H1 (cell line): ENCODE measurements around the gene PARD3. TPM values are rescaled to one million over a fixed set of nuclear protein-coding genes. Genes with fewer than 3 reads are reported as not detected.

Source experiments
- CTCF ChIA-PET: fragments of 300-600 bp; sonication (Branson Sonifier 250); formaldehyde crosslinking; loops from one replicate; lab custom pipeline; 2021; ENCODE audit not compliant: partially characterized antibody; lab: Charles Lee
- POLR2A ChIA-PET: fragments of 300-600 bp; sonication (Branson Sonifier 250); formaldehyde crosslinking; loops from one replicate; lab custom pipeline; 2021; ENCODE audit warnings: inconsistent platforms; ENCODE audit not compliant: partially characterized antibody; lab: Charles Lee
- DNase-seq, 2 experiments: peaks; one replicate each; pipeline versions ENCODE4 v3.0.0 to v3.0.0-alpha.2; 2010 to 2022; ENCODE audit warnings: low spot score in 2 of 2, low read depth in 1 of 2, mixed read lengths in 1 of 2
- FAIRE-seq: peaks from 2 replicates; lab custom pipeline; 2011; peaks lifted over from hg19 to GRCh38; lab: Jason Lieb, UNC
- H2AFZ ChIP-seq: 2 replicates; pipeline ENCODE4 v1.8.1; 2012; ENCODE audit warnings: low read length, inconsistent platforms
- H2AK5ac ChIP-seq: 2 replicates; pipeline ENCODE4 v1.6.1; 2013; ENCODE audit warnings: low read depth, low read length
- H2BK120ac ChIP-seq: replicated peaks from 2 replicates; pipeline ENCODE3; 2013; ENCODE audit warnings: low read depth, low read length, inconsistent platforms
- H2BK12ac ChIP-seq: 2 replicates; pipeline ENCODE4 v1.6.1; 2013; ENCODE audit warnings: low read depth, low read length
- H2BK15ac ChIP-seq: 2 replicates; pipeline ENCODE4 v1.6.1; 2013; ENCODE audit warnings: low read length
- H2BK20ac ChIP-seq: 2 replicates; pipeline ENCODE4 v1.6.1; 2013; ENCODE audit warnings: low read length
- H2BK5ac ChIP-seq: 2 replicates; pipeline ENCODE4 v1.6.1; 2013; ENCODE audit warnings: low read depth, low read length
- H3K14ac ChIP-seq: 2 replicates; pipeline ENCODE4 v1.6.1; 2013; ENCODE audit warnings: inconsistent platforms; ENCODE audit not compliant: insufficient read length
- H3K18ac ChIP-seq: 2 replicates; pipeline ENCODE4 v1.6.1; 2013; ENCODE audit warnings: low read length; ENCODE audit errors: extremely low read depth
- H3K23ac ChIP-seq: 2 replicates; pipeline ENCODE4 v1.6.1; 2013; ENCODE audit warnings: inconsistent platforms; ENCODE audit not compliant: insufficient read length
- H3K23me2 ChIP-seq: 2 replicates; pipeline ENCODE4 v1.6.1; 2013; ENCODE audit warnings: low read depth, low read length
- H3K27ac ChIP-seq: 2 replicates; pipeline ENCODE4 v1.6.1; 2011; ENCODE audit warnings: low read depth, low read length, inconsistent platforms
- H3K27me3 ChIP-seq, 4 experiments: replicated peaks in 1 of 4; 1 replicate in 1 of 4; 2 replicates in 3 of 4; pipeline versions ENCODE4 v1.6.1 to v1.8.1; 2011 to 2013; ENCODE audit warnings: low read length in 3 of 4, mild to moderate bottlenecking in 3 of 4, inconsistent platforms in 2 of 4, mixed read lengths in 2 of 4, moderate library complexity in 1 of 4; ENCODE audit not compliant: control insufficient read depth in 3 of 4, insufficient read depth in 3 of 4; ENCODE audit errors: extremely low read depth in 1 of 4
- H3K36me3 ChIP-seq, 4 experiments: 2 replicates each; pipeline versions ENCODE4 v1.6.1 to v1.8.1; 2011 to 2013; ENCODE audit warnings: mild to moderate bottlenecking in 4 of 4, low read length in 3 of 4, moderate library complexity in 2 of 4, control low read depth in 1 of 4, inconsistent platforms in 1 of 4; ENCODE audit not compliant: insufficient read depth in 4 of 4, control insufficient read depth in 2 of 4
- H3K4ac ChIP-seq: replicated peaks from 2 replicates; pipeline ENCODE3; 2013; ENCODE audit warnings: low read length, low read depth, mixed read lengths, inconsistent platforms; ENCODE audit not compliant: insufficient read length
- H3K4me1 ChIP-seq, 4 experiments: replicated peaks in 1 of 4; 1 replicate in 1 of 4; 2 replicates in 3 of 4; pipeline versions ENCODE4 v1.6.1 to v1.8.1; 2011 to 2013; ENCODE audit warnings: low read length in 3 of 4, inconsistent platforms in 2 of 4, mixed read lengths in 1 of 4; ENCODE audit not compliant: insufficient read depth in 4 of 4, control insufficient read depth in 3 of 4
- H3K4me2 ChIP-seq, 2 experiments: 2 replicates each; pipeline versions ENCODE4 v1.6.1 to v1.8.1; 2011 to 2013; ENCODE audit warnings: low read depth in 2 of 2, low read length in 2 of 2, control low read depth in 1 of 2, inconsistent platforms in 1 of 2, mild to moderate bottlenecking in 1 of 2; ENCODE audit not compliant: insufficient read depth in 1 of 2
- H3K4me3 ChIP-seq, 4 experiments: fragments of 200-600, 300-600 bp in 1 of 4; sonication (generic), shearing (Covaris generic), sonication (Bioruptor Twin) in 1 of 4; 2 replicates each; pipeline versions ENCODE4 v1.5.1 to v1.8.1; 2011 to 2016; ENCODE audit warnings: low read length in 4 of 4, low read depth in 3 of 4, control low read depth in 2 of 4, inconsistent platforms in 2 of 4, mild to moderate bottlenecking in 2 of 4, mixed read lengths in 1 of 4, moderate library complexity in 1 of 4; ENCODE audit not compliant: insufficient read depth in 2 of 4; ENCODE audit errors: extremely low read depth in 1 of 4
- H3K56ac ChIP-seq: replicated peaks from 2 replicates; pipeline ENCODE3; 2013; ENCODE audit warnings: low read depth, mild to moderate bottlenecking, mixed read lengths, low read length, inconsistent platforms; ENCODE audit not compliant: insufficient read length
- H3K79me1 ChIP-seq: 2 replicates; pipeline ENCODE4 v1.6.1; 2013; ENCODE audit warnings: low read depth, low read length, control low read depth
- H3K79me2 ChIP-seq, 2 experiments: 2 replicates each; pipeline versions ENCODE4 v1.6.1 to v1.8.1; 2012 to 2013; ENCODE audit warnings: low read length in 2 of 2, mild to moderate bottlenecking in 2 of 2, inconsistent platforms in 1 of 2; ENCODE audit not compliant: insufficient read depth in 2 of 2, control insufficient read depth in 1 of 2
- H3K9ac ChIP-seq, 4 experiments: replicated peaks in 1 of 4; 1 replicate in 1 of 4; 2 replicates in 3 of 4; pipeline versions ENCODE4 v1.6.1 to v1.8.1; 2011 to 2013; ENCODE audit warnings: low read depth in 3 of 4, low read length in 3 of 4, control low read depth in 2 of 4, mild to moderate bottlenecking in 2 of 4, moderate library complexity in 2 of 4, inconsistent platforms in 1 of 4; ENCODE audit errors: extremely low read depth in 1 of 4
- H3K9me3 ChIP-seq, 2 experiments: 2 replicates each; pipeline versions ENCODE4 v1.6.1 to v1.8.1; 2012 to 2013; ENCODE audit warnings: mild to moderate bottlenecking in 2 of 2, moderate library complexity in 2 of 2, control low read depth in 1 of 2, inconsistent platforms in 1 of 2, low read depth in 1 of 2, low read length in 1 of 2, mixed read lengths in 1 of 2; ENCODE audit not compliant: insufficient read depth in 2 of 2
- H4K20me1 ChIP-seq, 2 experiments: replicated peaks in 1 of 2; 2 replicates each; pipeline versions ENCODE3 to v1.8.1; 2011 to 2013; ENCODE audit warnings: inconsistent platforms in 2 of 2, low read length in 2 of 2, mild to moderate bottlenecking in 1 of 2; ENCODE audit not compliant: insufficient read depth in 2 of 2, control insufficient read depth in 1 of 2
- H4K5ac ChIP-seq: 2 replicates; pipeline ENCODE4 v1.6.1; 2013; ENCODE audit warnings: low read length, low read depth, mixed read lengths, inconsistent platforms; ENCODE audit not compliant: insufficient read length
- H4K8ac ChIP-seq: 2 replicates; pipeline ENCODE4 v1.8.0; 2013; ENCODE audit warnings: mild to moderate bottlenecking, moderate library complexity, low read length, inconsistent platforms; ENCODE audit not compliant: insufficient read depth; ENCODE audit errors: extremely low read depth
- H4K91ac ChIP-seq: replicated peaks from 2 replicates; pipeline ENCODE3; 2013; ENCODE audit warnings: low read length, mixed read lengths, inconsistent platforms; ENCODE audit not compliant: insufficient read length
- BACH1 ChIP-seq: IDR thresholded peaks from 2 replicates; pipeline ENCODE4 v1.6.1; 2012; ENCODE audit warnings: low read length, improper control_type of control experiment
- BCL11A ChIP-seq, 2 experiments: IDR thresholded peaks; one replicate each; pipeline ENCODE4 v1.6.1; 2011; ENCODE audit warnings: low read depth in 2 of 2, low read length in 2 of 2, mild to moderate bottlenecking in 2 of 2
- BRCA1 ChIP-seq: IDR thresholded peaks from 2 replicates; pipeline ENCODE4 v1.6.1; 2012; ENCODE audit warnings: low read depth, low read length, improper control_type of control experiment
- EP300 ChIP-seq, 2 experiments: IDR thresholded peaks; 1 replicate in 1 of 2; 2 replicates in 1 of 2; pipeline ENCODE4 v1.6.1; 2011 to 2012; ENCODE audit warnings: low read depth in 2 of 2, low read length in 2 of 2, mild to moderate bottlenecking in 2 of 2, borderline replicate concordance in 1 of 2, inconsistent platforms in 1 of 2, moderate library complexity in 1 of 2
- GABPA ChIP-seq: IDR thresholded peaks from 2 replicates; pipeline ENCODE4 v1.6.1; 2011; ENCODE audit warnings: mild to moderate bottlenecking, low read length, moderate library complexity, borderline replicate concordance; ENCODE audit not compliant: insufficient read depth
- HDAC6 ChIP-seq: IDR thresholded peaks from one replicate; pipeline ENCODE4 v1.7.1; 2012; ENCODE audit warnings: low read depth, mild to moderate bottlenecking, inconsistent platforms, low read length, moderate library complexity
- KDM1A ChIP-seq: fragments of 200-600, 300-600 bp; sonication (generic); IDR thresholded peaks from 2 replicates; pipeline ENCODE4 v1.7.1; 2016; ENCODE audit warnings: mild to moderate bottlenecking, low read length, borderline replicate concordance
- MAFK ChIP-seq: IDR thresholded peaks from 2 replicates; pipeline ENCODE4 v1.6.1; 2012; ENCODE audit warnings: low read depth, mild to moderate bottlenecking, improper control_type of control experiment, low read length
- RFX5 ChIP-seq: IDR thresholded peaks from 2 replicates; pipeline ENCODE4 v1.6.1; 2011; ENCODE audit warnings: low read depth, low read length, improper control_type of control experiment, borderline replicate concordance
- SIN3A ChIP-seq, 2 experiments: IDR thresholded peaks in 1 of 2; conservative IDR thresholded peaks in 1 of 2; 2 replicates each; pipeline ENCODE4 v1.6.1; 2011 to 2012; ENCODE audit warnings: low read length in 2 of 2, improper control_type of control experiment in 1 of 2, low read depth in 1 of 2, mild to moderate bottlenecking in 1 of 2
- SUZ12 ChIP-seq: fragments of 200-600 bp; sonication (generic); IDR thresholded peaks from 2 replicates; pipeline ENCODE4 v1.6.1; 2012; ENCODE audit warnings: mild to moderate bottlenecking, inconsistent platforms, low read length, moderate library complexity, mixed read lengths
- TAF1 ChIP-seq: IDR thresholded peaks from 2 replicates; pipeline ENCODE4 v1.6.1; 2011; ENCODE audit warnings: mild to moderate bottlenecking, low read depth, low read length
- TAF7 ChIP-seq: optimal IDR thresholded peaks from 2 replicates; pipeline ENCODE3; 2011; ENCODE audit warnings: low read depth, mild to moderate bottlenecking, inconsistent platforms, low read length, moderate library complexity, borderline replicate concordance
- TCF12 ChIP-seq: IDR thresholded peaks from 2 replicates; pipeline ENCODE4 v1.6.1; 2011; ENCODE audit warnings: low read depth, mild to moderate bottlenecking, low read length
- WGBS, 2 experiments: shearing (Covaris generic) in 1 of 2; methylation state at CpG; one replicate each; pipeline versions ENCODE4 v1.1.6 to v1.1.7; 2013 to 2015; ENCODE audit warnings: low lambda C conversion rate in 2 of 2, mixed read lengths in 2 of 2, inconsistent platforms in 1 of 2, low coverage in 1 of 2, missing lambda C conversion rate in 1 of 2; ENCODE audit not compliant: insufficient replicate concordance in 2 of 2, insufficient coverage in 1 of 2, insufficient read length in 1 of 2; ENCODE audit errors: extremely low coverage in 1 of 2, missing lambda C conversion rate in 1 of 2; 5-methylcytosine and 5-hydroxymethylcytosine counted together
- polyA plus RNA-seq, 7 experiments: library from polyadenylated mRNA; depleted of rRNA in 3 of 7; stranded (reverse) in 5 of 7; unstranded in 2 of 7; fragments of >200 nt in 5 of 7; fragments of 200-250 nt in 2 of 7; gene quantifications; 1 replicate in 5 of 7; 2 replicates in 1 of 7; 4 replicates in 1 of 7; pipeline versions ENCODE4 v1.2.1 to v1.2.3, GENCODE V29; 2011 to 2013; ENCODE audit warnings: missing spikeins in 2 of 7, mixed read lengths in 2 of 7
- total RNA-seq: library from RNA; stranded (reverse); fragmentation: NEBNext Ultra II Directional; extraction: Animal tissue kit (Norgen Biotek cat#: 25700); gene quantifications from 2 replicates; pipeline ENCODE4 v1.2.1, GENCODE V29; 2021

The PARD3 gene
- total and polyA plus RNA-seq, 2 of the 8 experiments (the other 6 are each of a cell fraction or from before 2014, with no cell fraction given): 19.7 to 49.1 TPM

GRCh38 chr10:34507217-34507616 lies 307.9 kb downstream of the PARD3 start:
- Histone ChIP-seq H3K79me2 (peaks cover 0 to 8% of the 10 kb centered on the region in 2 experiments; a peak in 2 of 4 replicates), H2BK12ac (no peak overlapping the region), H3K4me3 (no peak overlapping the region), H4K8ac (no peak overlapping the region), H3K56ac (no peak overlapping the region), H3K9ac (no peak overlapping the region), H2BK120ac (no peak overlapping the region), H4K91ac (no peak overlapping the region), H3K9me3 (no peaks in the 10 kb centered on the region), H4K5ac (no peak overlapping the region), H3K23ac (no peak overlapping the region), H3K79me1 (peaks cover 3% of the 10 kb centered on the region; the same call in 1 of the 2 replicates), H3K27me3 (no peaks in the 10 kb centered on the region), H2AK5ac (no peak overlapping the region), H3K4ac (no peak overlapping the region), H3K27ac (no peak overlapping the region), H3K36me3 (no peaks in the 10 kb centered on the region), H3K23me2 (no peaks in the 10 kb centered on the region), H4K20me1 (no peaks in the 10 kb centered on the region), H2BK20ac (no peak overlapping the region), H2AFZ (no peak overlapping the region), H3K18ac (no peak overlapping the region), H2BK15ac (no peak overlapping the region), H3K4me2 (no peak overlapping the region), H3K4me1 (peaks cover 0 to 12% (median 7%) of the 10 kb centered on the region in 4 experiments; a peak in 4 of 7 replicates), H3K14ac (no peak overlapping the region), H2BK5ac (no peak overlapping the region)
- CTCF ChIA-PET: interaction anchor here (0.6 to 1.5 kb wide), 5 partner anchors 17 to 323 kb away, joined by 3 to 5 read pairs (median 3); no protein-coding TSS in a partner anchor
- DNase-seq: no peak
- FAIRE-seq: no peak
- WGBS, 2 experiments: 65% methylated on average over 3 of the region's 3 CpGs; no CpG with 5 or more reads in 1 of the 2 experiments
- POLR2A ChIA-PET: interaction anchor here (0.5 kb wide), 1 partner anchor 39 kb away, joined by 4 read pairs; no protein-coding TSS in a partner anchor
- no peak for TF ChIP-seq BACH1
- TF ChIP-seq MAFK: no peak
- TF ChIP-seq TAF7: no peak
- TF ChIP-seq GABPA: no peak
- TF ChIP-seq SIN3A (conservative IDR thresholded peaks at IDR 0.05 in 1 of 2, IDR thresholded peaks at IDR 0.05 in 1 of 2; ENCODE audit: low read depth in 1 of 2, low read length in 2 of 2): no peak
- TF ChIP-seq BCL11A (IDR thresholded peaks at IDR 0.05; ENCODE audit: low read depth in 2 of 2, low read length in 2 of 2): no peak
- TF ChIP-seq EP300 (IDR thresholded peaks at IDR 0.05; ENCODE audit: borderline replicate concordance in 1 of 2, low read depth in 2 of 2, low read length in 2 of 2): no peak
- TF ChIP-seq SUZ12: no peak
- TF ChIP-seq TAF1: no peak
- no peak for TF ChIP-seq BRCA1
- no peak for TF ChIP-seq HDAC6
- TF ChIP-seq KDM1A: no peak
- no peak for TF ChIP-seq RFX5
- TF ChIP-seq TCF12: no peak
